ENCODE measurements around the gene HGF.

GRCh38 chr7:81740403-81740802 is 29.4 kb downstream of the HGF start:
- no peak for TF ChIP-seq CTCF (conservative IDR thresholded peaks at IDR 0.05; ENCODE audit: low read length)
- TF ChIP-seq EZH2phosphoT487 (IDR thresholded peaks at IDR 0.05; ENCODE audit: borderline replicate concordance): no peak

Measured in Loucy (cell line).